HUDEP-2 (cell line): ENCODE results near the gene MARCHF9.

Experiments used
- DNase-seq, 76 experiments: peaks; one replicate each; lab custom pipeline; 2025; ENCODE audit not compliant: unreplicated experiment in 76 of 76; lab: John Stamatoyannopoulos, UW

MARCHF9 gene

GRCh38 chr12:57736741-57737466, 18.0 kb upstream of the MARCHF9 start:
- DNase-seq: no peak

DNA sequence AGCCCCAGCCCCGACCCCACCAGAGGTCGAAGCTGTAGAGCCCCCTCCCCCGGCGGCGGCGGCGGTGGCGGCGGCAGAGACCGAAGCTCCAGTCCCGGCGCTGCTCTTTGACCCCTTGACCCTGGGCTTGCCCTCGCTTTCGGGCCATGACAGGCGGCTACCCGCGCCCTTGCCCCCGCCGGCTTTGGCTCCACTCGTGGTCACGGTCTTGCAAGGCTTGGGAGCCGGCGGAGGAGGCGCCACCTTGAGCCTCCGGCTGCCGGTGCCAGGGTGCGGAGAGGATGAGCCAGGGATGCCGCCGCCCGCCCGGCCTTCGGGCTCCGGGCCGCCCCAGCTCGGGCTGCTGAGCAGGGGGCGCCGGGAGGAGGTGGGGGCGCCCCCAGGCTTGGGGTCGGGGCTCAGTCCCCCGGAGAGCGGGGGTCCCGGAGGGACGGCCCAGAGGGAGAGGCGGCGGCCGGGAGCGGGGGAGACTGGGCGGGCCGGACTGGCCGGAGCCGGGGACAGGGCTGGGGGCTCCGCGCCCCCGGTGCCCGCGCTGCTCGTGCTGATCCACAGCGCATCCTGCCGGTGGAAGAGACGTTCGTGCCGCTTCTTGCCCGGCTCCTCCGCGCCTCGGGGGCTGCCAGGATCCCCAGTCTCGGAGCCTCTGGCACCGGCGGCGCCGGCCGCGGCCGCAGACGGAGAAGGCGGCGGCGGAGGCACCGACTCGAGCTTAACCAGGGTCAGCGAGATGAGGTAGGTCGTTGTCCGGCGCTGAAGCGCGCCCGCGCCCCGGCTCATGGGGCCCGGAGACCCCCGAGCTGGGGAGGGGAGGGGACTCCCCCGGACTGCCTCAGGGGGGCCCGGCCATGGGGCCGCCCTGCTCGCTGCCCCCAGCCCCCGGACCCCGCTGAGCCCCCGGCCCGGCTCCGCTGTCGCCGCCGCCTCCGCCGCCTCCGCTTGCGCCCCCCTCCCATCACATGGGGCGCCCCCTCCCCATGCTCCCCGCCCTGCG, 17.1 kb upstream of the MARCHF9 start:
- DNase-seq: no peak

DNA sequence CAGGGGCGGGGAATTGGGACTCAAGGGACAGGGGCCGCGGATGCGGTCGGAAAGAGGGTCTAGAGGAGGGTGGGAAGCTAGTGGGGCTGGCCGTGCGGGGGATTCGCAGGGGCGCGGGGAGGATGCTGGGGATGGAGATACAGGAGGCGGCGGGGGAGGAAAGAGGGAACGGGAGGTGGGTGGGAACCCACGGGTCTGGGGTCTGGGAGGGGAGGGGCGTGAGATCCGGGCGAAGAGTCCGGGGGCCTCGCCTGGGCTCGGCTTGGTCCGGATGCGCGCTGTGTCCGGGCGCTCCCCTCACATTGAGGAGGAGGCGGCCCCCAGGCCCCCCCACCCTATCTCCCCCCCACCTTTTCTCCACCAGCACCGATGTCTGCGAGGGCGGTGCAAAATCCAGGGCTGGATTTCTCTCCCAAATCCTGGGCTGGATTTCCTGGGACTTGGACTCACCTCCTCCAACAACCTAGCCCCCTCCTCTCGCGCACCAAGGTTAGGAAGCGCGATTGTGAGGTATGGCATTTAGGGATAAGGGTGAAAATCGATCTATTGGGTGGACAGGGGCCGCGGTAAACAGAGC, 16.2 kb upstream of the MARCHF9 start, which contains the start of gene AGAP2:
AGAP2 (minus strand) TSS at position 82 of the 577 bp plus-strand sequence. CDS start 496 bp downstream, outside the sequence.
- no peak for DNase-seq

DNA sequence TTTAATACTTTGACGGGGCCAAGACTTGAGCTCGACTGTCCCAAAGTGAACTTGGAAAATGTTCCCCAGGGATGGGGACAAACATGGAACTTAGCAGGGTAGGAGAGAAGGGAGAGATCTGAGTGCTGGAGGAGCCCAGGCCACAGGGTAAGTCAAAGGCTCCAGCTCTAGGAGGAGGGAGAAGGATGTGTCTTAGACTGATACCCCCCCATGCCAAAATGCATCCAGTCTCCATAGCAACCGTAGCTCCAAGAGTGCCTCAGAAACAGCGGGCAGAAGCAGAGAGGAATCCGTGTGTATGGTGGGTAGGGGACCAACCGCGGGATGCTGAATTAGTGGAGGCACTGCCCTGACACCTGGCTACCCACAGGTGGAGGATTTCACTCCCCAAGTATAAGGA, 15.5 kb upstream of the MARCHF9 start:
- no peak for DNase-seq

DNA sequence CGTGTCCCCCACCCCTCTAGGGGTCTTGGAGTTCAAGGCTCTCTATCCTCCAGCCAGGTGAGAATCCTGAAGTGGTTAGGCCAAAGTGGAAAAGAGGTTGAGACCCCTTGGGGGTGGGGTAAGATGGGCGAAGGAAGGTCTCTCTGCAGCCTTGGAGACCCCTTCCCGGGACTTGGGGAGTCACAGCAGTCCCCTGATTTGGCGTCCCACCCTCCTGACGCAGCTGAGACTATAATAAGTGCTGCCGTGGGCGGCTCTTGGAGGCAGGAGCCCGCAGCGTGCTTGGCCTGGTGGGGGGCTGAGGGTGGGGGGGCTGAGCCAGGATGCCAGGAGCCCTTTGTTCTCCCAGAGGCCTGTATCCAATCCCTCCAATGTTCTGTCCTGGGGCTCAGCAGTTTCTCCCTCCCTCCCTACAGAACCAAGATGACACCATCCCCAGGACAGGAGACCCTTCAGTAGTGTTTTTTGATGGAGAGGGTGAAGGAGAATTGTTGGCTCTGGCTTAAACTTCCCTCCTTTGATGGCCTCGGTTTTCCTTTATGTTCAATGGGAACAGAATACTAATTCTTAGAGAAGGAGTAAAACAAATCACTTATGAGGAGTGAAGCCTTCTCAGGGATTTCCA, 14.9 kb upstream of the MARCHF9 start:
- no peak for DNase-seq

DNA sequence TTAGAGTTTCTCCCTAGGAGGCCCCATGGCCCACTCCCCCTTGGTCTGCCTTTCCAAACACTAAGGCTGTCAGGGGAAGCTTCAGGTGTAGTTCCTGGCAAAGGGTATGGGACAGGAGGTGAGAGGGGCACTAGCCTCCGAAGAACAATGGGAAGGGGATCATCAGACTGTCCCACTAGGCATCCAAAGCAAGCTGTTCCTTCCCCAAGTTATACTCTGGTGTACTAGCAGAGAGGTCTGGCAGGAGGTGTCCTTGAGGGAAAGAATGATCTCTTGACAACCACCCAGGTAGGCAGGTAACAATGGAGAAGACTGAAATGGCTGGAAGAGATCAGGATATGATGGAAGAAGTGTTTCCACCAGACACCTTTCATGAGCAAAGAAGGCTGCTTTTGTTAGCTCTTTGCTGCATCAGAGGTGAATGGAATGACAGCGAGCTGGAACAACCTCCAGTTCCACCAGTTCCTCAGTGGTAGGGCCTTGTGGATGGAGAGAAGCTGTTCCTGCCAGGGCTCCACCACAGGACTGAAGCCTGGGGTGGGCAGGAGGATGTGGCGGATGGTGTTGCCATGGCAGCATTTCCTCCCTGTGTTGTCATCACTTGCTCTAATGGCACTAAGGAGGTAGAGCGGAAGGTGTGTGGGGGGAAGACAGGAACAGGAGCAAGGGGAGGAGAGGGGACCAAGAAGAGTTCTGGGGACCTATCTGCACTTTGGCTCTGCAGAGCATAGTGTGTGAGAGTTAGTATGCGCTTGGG, 14.1 kb upstream of the MARCHF9 start:
- no peak for DNase-seq

GRCh38 chr12:57741413-57741789, 13.5 kb upstream of the MARCHF9 start:
- DNase-seq: peak in 1 of 76 experiments; percentile 7

DNA sequence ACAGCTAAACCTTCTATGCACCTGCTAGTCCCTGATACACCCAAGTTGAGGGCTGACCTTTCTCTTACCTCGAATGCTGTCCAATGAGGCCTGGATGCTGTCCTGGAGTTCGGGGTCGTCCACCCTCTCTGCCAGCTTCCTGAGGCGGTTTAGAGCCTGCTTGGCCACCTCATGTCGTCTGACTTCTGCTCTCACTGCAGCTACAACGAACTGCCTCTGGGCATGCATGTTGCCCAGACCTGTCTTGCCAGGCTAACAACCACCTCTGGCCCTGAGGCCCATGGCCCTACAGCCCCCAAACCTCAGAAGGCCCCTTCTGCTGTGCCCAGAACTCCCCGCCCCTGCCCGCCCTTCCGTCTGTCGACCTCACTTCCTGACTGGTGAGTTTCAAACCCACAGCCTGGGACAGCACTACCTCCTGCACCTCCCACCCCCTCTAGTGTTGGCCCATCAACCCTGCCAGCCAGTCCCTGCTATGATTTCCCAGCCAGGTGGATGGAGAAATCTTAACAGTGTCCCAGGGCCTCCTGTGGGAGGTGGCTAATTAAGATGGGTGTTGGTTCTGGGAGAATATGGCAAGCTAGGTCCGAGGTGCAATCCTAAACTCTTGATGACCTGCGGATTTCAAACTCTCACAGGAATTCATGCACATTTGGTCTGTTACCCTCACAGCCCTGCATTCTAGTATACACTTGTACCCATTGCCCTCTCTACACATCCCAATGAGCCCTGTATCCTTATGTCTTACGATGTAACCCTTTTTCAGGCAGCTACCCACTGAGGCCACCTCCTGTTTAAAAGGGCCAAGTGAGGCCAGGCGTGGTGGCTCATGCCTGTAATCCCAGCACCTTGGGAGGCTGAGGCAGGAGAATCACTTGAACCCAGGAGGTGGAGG, 12.8 kb upstream of the MARCHF9 start:
- peak in 46 of 76 experiments; percentile 5 to 68 (median 36) for DNase-seq

DNA sequence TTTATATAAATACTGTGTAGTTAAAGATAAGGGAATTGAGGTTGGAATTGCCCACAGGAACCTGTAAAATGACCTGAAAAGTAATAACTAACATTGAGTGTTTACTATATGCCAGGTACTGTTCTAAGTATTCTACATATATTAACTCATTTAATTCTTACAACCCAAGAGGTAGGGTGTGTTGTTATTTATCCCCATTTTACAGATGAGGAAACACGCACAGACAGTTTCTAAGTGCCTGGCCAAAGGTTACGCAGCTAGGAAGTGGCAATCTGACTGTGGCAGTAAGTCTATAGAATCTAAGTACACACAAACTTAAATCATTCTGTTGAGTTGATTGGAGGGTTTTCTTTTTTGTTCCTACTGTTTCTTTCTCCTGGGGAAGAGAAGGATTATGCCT, 11.1 kb upstream of the MARCHF9 start:
- DNase-seq: no peak

GRCh38 chr12:57744194-57744776, 10.6 kb upstream of the MARCHF9 start:
- peak in 49 of 76 experiments; percentile 26 to 79 (median 63) for DNase-seq

DNA sequence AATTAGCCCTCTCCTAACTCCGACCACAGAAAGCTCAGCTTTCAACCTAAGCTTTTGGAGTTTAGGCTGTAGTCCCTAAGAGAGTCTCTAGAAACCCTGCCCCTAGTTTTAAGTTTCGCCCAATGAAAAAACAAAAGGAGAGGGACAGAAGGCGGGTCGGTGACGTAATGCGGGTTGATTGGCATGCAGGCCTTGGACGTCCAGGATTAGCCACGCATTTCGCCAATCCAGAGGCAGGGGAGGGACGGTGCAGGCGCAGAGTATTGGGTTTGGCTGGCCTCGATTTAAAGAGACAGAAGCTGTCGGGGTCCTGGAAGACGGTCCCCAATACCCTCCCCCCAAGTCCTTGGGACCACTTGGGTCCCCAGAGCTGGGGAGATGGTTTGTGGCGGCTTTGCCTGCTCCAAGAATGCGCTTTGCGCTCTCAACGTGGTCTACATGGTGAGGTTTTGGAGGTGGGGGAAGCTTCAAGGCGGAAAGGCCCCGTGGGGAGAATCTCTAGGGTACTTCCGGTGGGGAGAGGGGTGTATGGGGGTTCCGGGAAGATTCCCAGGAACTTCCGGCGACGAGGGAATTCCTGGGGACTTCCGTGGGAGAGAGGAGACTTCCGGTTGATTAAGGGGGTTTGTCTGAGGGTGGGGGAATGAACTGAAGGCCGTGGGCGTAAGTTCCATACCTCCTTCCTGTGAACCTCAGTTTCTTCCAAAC, 10.0 kb upstream of the MARCHF9 start, which contains the start of gene TSPAN31:
TSPAN31 (plus strand) TSS at position 263 of the 708 bp plus-strand sequence; CDS start at position 379, 116 bp downstream.
- peak in 75 of 76 experiments; percentile 60 to 96 (median 90) for DNase-seq

- DNase-seq: peak in 7 of 76 experiments; percentile 10 to 39 (median 27)
Measured at GRCh38 chr12:57745485-57745881, 9.4 kb upstream of the MARCHF9 start.

GRCh38 chr12:57746025-57746424, 8.9 kb upstream of the MARCHF9 start:
- peak in 2 of 76 experiments; percentile 17 to 28 for DNase-seq

DNA sequence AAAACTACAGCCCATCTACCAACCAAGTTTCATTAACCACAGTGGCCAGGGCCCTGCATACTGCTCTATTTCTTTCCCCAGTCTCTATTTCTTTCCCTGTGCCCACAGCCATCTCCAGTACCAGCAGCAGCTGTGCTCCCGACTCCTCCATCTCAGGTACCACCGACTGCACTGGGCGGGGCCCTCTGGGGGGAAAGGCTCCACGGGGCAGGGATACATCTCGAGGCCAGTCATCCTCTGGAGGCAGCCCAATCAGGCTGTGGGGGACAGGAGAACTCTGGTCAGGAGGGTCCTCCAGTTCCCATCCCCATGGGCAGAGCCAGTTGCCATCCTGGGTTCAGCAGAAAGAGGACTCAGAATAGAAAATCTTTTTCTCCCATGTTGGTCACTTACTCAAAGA, 5.8 kb upstream of the MARCHF9 start:
- DNase-seq: peak in 1 of 76 experiments; percentile 2

DNA sequence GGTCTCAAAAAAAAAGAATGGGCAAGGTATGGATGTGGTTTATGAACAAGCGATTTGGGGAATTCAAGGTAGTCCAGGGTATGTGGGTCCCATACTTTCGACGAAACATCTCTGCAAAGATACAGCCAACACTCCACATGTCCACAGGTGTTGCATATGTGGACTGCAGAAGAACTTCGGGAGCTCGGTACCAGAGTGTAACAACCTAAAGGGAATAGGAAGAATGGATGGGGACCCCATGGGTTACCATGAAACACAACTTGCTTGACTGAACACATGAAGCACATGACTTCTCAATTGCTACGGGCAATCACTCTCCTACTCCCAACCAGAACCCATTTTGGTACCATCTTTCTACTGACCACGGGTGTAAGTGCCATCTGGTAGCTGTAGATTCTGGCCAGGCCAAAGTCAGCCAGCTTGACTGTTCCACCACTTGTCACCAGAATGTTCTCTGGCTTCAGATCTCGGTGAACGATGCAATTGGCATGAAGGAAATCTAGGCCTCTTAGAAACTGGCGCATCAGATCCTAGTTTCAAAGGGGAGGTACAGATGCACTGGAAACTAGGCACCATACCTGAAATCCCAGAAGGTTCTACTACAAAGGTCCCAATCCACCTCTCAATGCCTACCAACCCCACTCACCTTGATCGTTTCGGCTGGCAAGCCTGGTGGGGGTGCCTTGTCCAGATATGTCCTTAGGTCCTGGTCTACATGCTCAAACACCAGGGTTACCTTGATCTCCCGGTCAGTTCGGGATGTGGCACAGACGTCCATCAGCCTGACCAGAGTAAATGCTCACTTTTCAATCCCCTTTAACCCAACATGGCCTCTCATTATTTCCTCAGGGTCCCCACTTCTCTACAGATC, 4.1 kb upstream of the MARCHF9 start:
- DNase-seq: no peak

- DNase-seq: peak in 3 of 76 experiments; percentile 37 to 49 (median 40)
Measured at GRCh38 chr12:57751432-57751787, 3.5 kb upstream of the MARCHF9 start.
